ENCODE results near the gene C5orf63.

The C5orf63 gene

DNA sequence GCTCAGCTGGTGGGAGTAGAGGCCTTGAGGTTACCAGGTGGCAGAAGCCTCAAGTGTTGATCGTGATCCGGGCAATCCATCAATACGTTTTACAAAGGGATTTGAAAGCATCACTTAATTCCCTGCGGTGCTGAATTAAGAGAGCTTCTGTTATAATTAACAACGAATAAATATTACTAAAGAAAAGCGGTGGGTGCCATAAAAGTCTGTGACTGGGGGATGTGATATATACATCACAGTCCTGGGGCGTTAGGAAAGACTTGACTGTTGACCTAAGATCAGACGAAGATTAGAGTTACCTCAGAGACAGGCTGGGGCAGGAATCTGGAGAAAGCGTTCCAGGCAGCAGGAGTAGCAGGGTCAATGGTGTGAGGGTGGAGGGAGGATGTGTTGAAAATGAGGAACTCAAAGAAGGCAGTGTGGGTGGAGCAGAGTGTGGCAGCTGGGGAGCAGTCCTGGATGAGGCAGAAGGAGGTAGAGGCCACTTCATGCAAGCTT lies 6.7 kb upstream of the C5orf63 start:
- Histone ChIP-seq H3K4me3 (no peak overlapping the region), H3K4me1 (peaks cover 0 to 7% (median 2%) of the 10 kb centered on the region in 10 experiments; a peak in 4 of 20 replicates), H3K9me3 (replicated peaks in 1 of 11) (no peaks in the 10 kb centered on the region), H3K4me2 (0 out of 22 replicates have a peak overlapping the region, but pooled peaks of 1 of the 11 experiments have one; percentile 16), H3K36me3 (no peaks in the 10 kb centered on the region), H3K9ac (no peak overlapping the region), H3K27ac (no peak overlapping the region), H3K27me3 (no peaks in the 10 kb centered on the region), H4K20me1 (no peaks in the 10 kb centered on the region)
- no peak for TF ChIP-seq Cebpa-rat (IDR thresholded peaks at IDR 0.05)

DNA sequence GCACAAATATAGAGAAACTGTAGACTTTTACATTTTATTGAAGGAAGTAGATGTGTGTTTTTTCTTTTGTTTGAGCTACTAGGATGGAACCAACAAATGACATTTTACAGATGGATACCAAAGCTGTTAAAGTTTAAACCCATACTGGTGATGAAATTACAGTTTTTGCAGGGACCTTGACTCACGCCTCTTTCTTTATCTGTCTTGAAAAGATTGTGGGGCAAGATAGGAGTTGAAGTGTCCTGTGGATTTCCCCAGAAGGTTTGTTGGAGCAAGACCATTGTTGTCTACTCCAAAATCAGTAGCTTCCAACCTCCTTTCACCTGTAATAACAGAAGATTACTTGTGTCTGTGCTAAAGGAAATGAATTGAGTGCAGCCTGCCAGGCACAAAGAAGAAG lies 4.1 kb upstream of the C5orf63 start:
- peaks cover 0 to 7% (median 0%) of the 10 kb centered on the region in 11 experiments; a peak in 1 of 22 replicates for H3K27me3 ChIP-seq
- peaks cover 0 to 13% (median 8%) of the 10 kb centered on the region in 10 experiments; a peak in 12 of 20 replicates for H3K4me1 ChIP-seq
- no peaks in the 10 kb centered on the region for H3K36me3 ChIP-seq
- H3K9ac ChIP-seq, result no peak overlapping the region
- no peaks in the 10 kb centered on the region for H4K20me1 ChIP-seq
- H3K27ac ChIP-seq, result no peak overlapping the region
- H3K9me3 ChIP-seq (replicated peaks in 1 of 11), result no peaks in the 10 kb centered on the region
- H3K4me2 ChIP-seq, result no peak overlapping the region
- H3K4me3 ChIP-seq, result no peak overlapping the region
- no peak for TF ChIP-seq Cebpa-rat (IDR thresholded peaks at IDR 0.05)

DNA sequence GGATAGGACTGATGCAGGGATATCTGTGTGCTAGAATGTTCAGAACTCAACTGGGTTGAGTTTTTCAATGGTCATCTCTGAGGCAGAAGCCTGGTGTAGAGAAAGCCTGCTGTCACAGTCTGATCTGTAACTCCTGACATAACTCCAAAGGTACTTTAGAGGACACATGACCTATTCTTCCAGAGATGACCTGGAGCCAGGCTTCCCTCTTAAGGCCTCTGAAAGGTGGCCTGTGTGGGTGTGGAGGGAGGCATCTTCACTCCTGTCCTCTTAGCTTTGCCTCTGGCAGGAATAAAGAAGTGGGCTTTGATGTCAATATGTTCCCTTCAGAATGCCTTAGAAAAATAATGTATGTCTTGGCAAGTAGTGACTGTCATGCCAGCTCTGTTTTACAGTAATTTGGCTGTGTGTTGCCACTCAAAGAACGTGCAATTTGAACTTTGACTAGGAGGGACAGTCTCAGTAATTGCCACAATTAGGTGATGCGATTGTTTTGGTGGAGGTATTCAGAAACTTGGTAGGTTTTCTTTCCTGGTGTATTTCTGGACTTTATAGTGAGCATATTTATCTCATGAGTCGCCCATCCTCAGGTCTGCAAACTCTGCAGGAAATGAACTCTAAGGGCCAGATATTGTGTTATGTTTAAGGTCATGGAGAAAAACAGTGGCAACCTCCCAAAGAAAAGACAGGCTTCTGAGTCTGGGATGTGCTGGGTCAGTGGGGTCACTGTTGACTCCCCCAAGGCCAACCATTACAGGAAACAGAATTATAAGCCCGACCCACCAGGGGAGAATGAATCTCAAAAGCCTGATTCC lies 3.2 kb upstream of the C5orf63 start:
- no peak overlapping the region for H3K9ac ChIP-seq
- no peak for TF ChIP-seq Cebpa-rat (IDR thresholded peaks at IDR 0.05)
- H3K4me2 ChIP-seq, result no peak overlapping the region
- no peaks in the 10 kb centered on the region for H3K9me3 ChIP-seq (replicated peaks in 1 of 11)
- peaks cover 0 to 7% (median 0%) of the 10 kb centered on the region in 11 experiments; a peak in 1 of 22 replicates for H3K27me3 ChIP-seq
- no peaks in the 10 kb centered on the region for H3K36me3 ChIP-seq
- no peak overlapping the region for H3K4me3 ChIP-seq
- peaks cover 0 to 15% (median 9%) of the 10 kb centered on the region in 10 experiments; a peak in 12 of 20 replicates for H3K4me1 ChIP-seq
- no peak overlapping the region for H3K27ac ChIP-seq
- H4K20me1 ChIP-seq, result no peaks in the 10 kb centered on the region

DNA sequence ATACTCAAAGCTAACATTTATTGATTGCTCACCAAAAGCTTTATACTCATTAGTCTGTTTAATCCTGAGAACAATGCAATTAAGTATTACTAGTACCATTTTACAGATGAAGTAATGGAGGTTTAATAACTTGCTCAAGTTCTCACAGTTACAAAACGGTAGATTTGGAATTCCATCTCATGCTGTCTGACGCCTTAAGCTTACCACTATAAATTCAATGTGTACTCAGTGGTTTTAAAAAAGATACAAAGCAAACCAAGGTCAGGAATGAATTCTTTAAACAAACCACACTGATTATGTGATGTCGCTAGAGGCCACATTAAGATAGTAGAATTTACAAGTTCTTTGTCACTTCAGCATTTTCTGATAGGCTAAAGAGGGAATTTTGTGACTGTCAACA lies 1.2 kb upstream of the C5orf63 start:
- peaks cover 0 to 7% (median 0%) of the 10 kb centered on the region in 11 experiments; a peak in 1 of 22 replicates for H3K27me3 ChIP-seq
- no peak overlapping the region for H3K4me2 ChIP-seq
- H3K27ac ChIP-seq, result no peak overlapping the region
- no peaks in the 10 kb centered on the region for H4K20me1 ChIP-seq
- H3K9me3 ChIP-seq (replicated peaks in 1 of 11), result no peaks in the 10 kb centered on the region
- H3K9ac ChIP-seq, result no peak overlapping the region
- H3K36me3 ChIP-seq, result no peaks in the 10 kb centered on the region
- no peak overlapping the region for H3K4me3 ChIP-seq
- TF ChIP-seq Cebpa-rat (IDR thresholded peaks at IDR 0.05), result no peak
- H3K4me1 ChIP-seq, result peaks cover 0 to 15% (median 8%) of the 10 kb centered on the region in 10 experiments; a peak in 12 of 20 replicates

DNA sequence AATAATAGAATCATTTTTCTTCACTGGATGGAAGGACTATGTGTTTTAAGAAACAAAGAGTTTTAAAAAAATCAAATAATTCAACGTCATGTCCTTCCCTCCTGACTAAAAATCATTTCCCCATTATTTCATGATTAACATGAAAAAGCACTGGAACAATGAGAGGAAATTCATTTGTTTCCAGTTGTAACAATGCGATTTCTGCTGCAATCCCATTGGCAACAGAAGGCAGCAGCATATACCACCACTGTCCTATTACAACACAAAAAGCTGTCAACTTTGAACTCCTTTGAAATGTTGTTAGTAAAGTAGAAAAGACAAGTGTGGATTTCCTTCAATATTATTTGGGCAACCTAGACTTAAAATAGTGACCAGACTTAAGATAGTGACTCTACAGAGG lies 3.1 kb downstream of the C5orf63 start:
- Histone ChIP-seq H3K9ac (no peak overlapping the region), H4K20me1 (no peaks in the 10 kb centered on the region), H3K4me2 (no peak overlapping the region), H3K4me1 (peaks cover 0 to 23% (median 10%) of the 10 kb centered on the region in 10 experiments; a peak in 13 of 20 replicates), H3K4me3 (no peak overlapping the region), H3K9me3 (replicated peaks in 1 of 11) (no peaks in the 10 kb centered on the region), H3K36me3 (no peaks in the 10 kb centered on the region), H3K27ac (no peak overlapping the region), H3K27me3 (peaks cover 0 to 7% (median 0%) of the 10 kb centered on the region in 11 experiments; a peak in 1 of 22 replicates)
- TF ChIP-seq Cebpa-rat (IDR thresholded peaks at IDR 0.05), result no peak

DNA sequence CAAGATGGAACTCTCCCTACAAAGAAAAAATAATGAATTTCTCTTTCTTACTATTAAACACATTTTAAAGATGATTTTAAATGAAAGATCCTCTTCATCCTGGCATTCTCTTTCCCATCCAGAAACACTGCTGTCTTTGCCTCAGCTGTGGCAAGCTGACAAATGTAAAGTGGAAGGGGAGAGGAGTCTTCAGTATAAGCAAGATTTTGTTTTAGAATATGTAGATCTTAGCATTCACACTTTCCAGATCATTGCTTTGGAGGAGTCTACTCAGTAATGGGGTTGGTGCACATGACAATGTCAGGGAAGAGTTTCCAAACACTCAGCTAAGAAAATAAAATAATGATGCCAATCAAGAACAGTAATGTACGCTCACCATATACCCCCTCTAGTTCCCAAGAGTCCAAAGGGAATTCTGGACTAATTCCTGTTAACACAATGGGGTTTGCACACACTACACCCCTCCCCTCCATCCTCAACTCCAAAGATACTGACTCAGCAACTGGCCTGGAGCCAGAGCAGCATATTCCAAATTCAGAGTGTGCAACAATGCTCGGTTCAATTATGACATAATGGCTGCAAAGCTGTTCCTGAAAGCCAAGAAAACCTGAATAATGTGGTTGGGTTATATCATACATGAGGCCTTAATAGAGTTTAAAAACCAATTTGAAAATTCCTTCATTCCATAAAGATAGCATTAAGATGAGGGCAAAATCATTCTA lies 4.6 kb downstream of the C5orf63 start:
- no peak overlapping the region for H3K9ac ChIP-seq
- H3K4me1 ChIP-seq, result peaks cover 0 to 23% (median 10%) of the 10 kb centered on the region in 10 experiments; a peak in 13 of 20 replicates
- H3K4me2 ChIP-seq, result peak overlapping the region in 2 of 11 experiments; percentile 3 to 34; a peak in 1 of 22 replicates
- H3K9me3 ChIP-seq (replicated peaks in 1 of 11), result no peaks in the 10 kb centered on the region
- H3K27me3 ChIP-seq, result peaks cover 0 to 7% (median 0%) of the 10 kb centered on the region in 11 experiments; a peak in 1 of 22 replicates
- no peaks in the 10 kb centered on the region for H3K36me3 ChIP-seq
- H3K4me3 ChIP-seq, result no peak overlapping the region
- no peak overlapping the region for H3K27ac ChIP-seq
- TF ChIP-seq Cebpa-rat (IDR thresholded peaks at IDR 0.05), result no peak
- H4K20me1 ChIP-seq, result no peaks in the 10 kb centered on the region

DNA sequence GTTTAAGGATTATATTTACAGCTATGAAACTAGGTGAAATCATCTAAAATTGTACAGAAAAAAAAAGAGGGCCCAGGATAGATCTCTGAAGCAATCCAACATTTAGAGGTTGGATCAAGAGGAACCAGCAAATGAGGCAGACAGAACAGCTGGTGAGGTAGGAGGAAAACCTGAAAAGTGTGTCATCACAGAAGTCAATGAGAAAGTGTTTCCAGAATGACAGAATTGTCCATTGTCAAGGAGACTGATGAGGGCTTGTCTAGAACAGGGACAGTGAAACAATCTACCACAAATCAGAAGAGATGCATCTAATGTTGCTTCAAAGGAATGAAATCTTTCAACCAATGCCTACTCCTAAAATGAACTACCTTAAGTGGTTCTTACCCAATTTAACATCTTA lies 6.6 kb downstream of the C5orf63 start:
- TF ChIP-seq Cebpa-rat (IDR thresholded peaks at IDR 0.05), result no peak
- H3K36me3 ChIP-seq, result no peaks in the 10 kb centered on the region
- H3K9me3 ChIP-seq (replicated peaks in 1 of 11), result no peaks in the 10 kb centered on the region
- no peak overlapping the region for H3K4me3 ChIP-seq
- no peaks in the 10 kb centered on the region for H4K20me1 ChIP-seq
- peaks cover 0 to 8% (median 0%) of the 10 kb centered on the region in 10 experiments; a peak in 6 of 20 replicates for H3K4me1 ChIP-seq
- H3K27me3 ChIP-seq, result no peaks in the 10 kb centered on the region
- no peak overlapping the region for H3K4me2 ChIP-seq
- H3K27ac ChIP-seq, result no peak overlapping the region
- H3K9ac ChIP-seq, result no peak overlapping the region

DNA sequence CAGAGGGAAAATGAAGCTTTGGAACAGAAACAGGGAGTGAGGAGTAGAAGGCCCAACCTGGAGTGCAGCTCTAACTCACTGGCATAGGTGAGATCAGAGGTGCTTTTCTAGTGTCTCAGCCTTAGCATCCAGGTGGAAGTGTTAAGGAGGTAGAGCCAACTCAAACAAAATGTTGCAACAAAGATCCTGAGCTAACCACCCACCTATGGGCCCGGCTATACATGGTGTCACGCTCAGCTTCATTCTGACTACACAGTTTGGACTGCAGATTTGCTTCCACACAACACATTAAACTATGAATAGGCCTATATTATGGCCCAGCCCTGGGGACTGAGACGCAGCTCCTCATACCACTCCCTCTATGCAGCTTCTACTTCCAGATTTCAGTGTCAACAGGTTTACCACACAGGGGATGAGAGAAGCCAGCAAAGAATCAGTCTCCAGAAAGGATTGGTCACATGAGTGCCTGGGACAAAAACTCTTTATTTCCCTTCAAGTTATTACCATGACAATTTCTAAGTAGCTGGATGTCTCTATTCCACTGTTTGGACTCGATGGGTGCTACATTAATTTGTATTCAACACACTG lies 9.0 kb downstream of the C5orf63 start:
- Histone ChIP-seq H3K9me3 (replicated peaks in 1 of 11) (no peaks in the 10 kb centered on the region), H3K4me3 (no peak overlapping the region), H3K4me1 (peaks cover 0 to 8% (median 0%) of the 10 kb centered on the region in 10 experiments; a peak in 6 of 20 replicates), H3K27ac (no peak overlapping the region), H3K27me3 (no peaks in the 10 kb centered on the region), H3K4me2 (no peak overlapping the region), H4K20me1 (no peaks in the 10 kb centered on the region), H3K9ac (no peak overlapping the region), H3K36me3 (no peaks in the 10 kb centered on the region)
- no peak for TF ChIP-seq Cebpa-rat (IDR thresholded peaks at IDR 0.05)

Measured in BLaER1 treated with 17β-estradiol and CSF1 and Interleukin-3, amounts not matched to agents 10 nM and 100 nM (cell line).